ENCODE data around the gene SUPT4H1.

Gene SUPT4H1

DNA sequence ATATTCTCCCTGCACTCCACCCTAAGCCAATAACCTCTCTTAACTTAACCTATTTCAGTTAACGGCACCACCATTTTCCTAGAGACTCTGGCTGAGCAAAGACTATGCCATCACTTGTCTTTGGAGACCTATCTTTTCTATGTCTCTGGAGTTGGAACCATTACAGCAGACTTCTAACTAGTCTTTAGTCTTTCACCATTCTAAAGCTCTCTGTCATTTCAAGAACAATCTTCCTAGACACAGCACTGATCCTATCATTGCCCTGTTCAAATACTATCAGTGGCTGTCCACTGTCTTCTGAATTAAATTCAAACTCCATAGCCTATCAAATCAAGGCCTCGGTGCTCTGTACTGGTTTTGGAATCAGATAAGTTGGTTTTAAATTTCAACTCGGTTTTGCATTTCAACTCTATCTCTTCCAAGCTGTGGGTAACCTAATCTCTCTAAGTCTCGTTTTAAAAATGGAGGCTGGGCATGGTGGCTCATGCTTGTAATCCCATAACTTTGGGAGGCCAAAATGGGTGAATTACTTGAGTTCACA, 33.4 kb upstream of the SUPT4H1 start:
- TF ChIP-seq CTCF (IDR thresholded peaks at IDR 0.05; ENCODE audit: borderline replicate concordance, insufficient read depth, low read depth, low read length) = no peak
- no peak overlapping the region for H3K4me3 ChIP-seq (ENCODE audit: low read depth, low read length)

DNA sequence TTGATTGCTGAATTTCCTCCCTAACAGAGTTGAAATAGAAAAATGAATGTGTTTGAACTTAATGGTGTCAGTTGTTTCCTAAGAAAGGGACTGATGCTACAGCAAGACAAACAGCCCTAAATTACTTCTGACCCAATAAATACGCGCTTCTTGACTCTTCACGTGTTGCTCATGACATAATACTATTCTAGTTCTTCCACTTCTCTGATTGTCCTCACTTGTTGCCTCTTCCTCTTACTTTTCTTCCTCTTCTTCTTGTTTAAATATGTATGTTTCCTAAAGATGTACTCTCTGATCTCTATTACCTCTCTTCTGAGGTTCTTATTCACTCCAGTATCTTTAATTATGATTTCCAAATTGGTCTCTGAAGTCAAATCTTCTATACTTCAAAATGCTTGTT, 32.9 kb upstream of the SUPT4H1 start:
- no peak for TF ChIP-seq CTCF (IDR thresholded peaks at IDR 0.05; ENCODE audit: borderline replicate concordance, insufficient read depth, low read depth, low read length)
- H3K4me3 ChIP-seq (ENCODE audit: low read depth, low read length) = no peak overlapping the region

DNA sequence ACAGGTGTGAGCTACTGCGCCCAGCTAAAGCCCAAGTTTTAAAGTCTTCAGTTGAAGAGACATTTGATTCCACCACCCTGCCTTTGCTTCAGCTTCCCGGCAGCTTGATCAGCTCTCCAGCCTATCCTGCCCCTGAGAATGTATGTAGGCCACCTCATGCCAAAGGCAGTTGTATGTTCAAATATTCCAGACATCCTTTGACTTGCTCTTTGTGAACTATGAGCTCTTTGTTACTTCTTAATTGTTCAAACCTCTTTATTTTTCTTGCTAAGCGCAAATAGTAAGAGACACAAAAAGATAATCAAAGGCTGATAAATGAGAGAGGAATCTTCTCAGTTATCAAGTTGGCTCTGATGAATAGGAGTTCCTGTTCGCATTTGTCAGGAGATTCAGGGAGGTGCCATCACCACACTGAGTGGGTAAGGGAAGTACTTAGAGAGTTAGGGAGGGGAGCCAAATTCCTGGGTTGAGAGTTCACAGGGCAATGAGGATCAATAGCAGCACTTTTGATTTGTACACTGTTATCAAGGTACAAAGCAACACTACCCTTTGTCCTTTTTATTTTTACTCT, 32.0 kb upstream of the SUPT4H1 start:
- no peak overlapping the region for H3K4me3 ChIP-seq (ENCODE audit: low read depth, low read length)
- TF ChIP-seq CTCF (IDR thresholded peaks at IDR 0.05; ENCODE audit: borderline replicate concordance, insufficient read depth, low read depth, low read length) = no peak

DNA sequence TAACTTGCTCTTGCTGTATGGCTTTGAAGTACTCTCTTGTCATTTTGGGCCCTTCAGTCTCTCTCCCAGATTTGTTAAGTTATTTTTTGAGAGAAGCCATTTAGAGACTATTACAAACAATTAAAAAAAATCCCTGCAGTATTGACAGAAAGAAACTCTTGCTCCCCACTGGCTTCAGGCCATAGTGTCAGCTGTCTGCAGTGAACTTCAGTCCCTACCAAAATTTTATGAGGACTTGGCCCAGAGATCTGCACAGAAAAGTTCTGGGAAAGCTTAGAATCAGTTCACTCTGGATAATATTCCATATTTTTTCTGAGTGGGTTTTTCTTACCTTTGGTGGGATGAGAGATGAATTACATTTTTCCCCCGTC, 30.9 kb upstream of the SUPT4H1 start:
- TF ChIP-seq CTCF (IDR thresholded peaks at IDR 0.05; ENCODE audit: borderline replicate concordance, insufficient read depth, low read depth, low read length) = no peak
- H3K4me3 ChIP-seq (ENCODE audit: low read depth, low read length) = no peak overlapping the region

- no peak overlapping the region for H3K4me3 ChIP-seq (ENCODE audit: low read depth, low read length)
- no peak for TF ChIP-seq CTCF (IDR thresholded peaks at IDR 0.05; ENCODE audit: borderline replicate concordance, insufficient read depth, low read depth, low read length)
These were observed 30.3 kb upstream of the SUPT4H1 start for GRCh38 chr17:58382108-58382871.

GRCh38 chr17:58381124-58382035, 29.4 kb upstream of the SUPT4H1 start:
- H3K4me3 ChIP-seq (ENCODE audit: low read depth, low read length) = no peak overlapping the region
- no peak for TF ChIP-seq CTCF (IDR thresholded peaks at IDR 0.05; ENCODE audit: borderline replicate concordance, insufficient read depth, low read depth, low read length)
